Measurements from ENCODE around the gene NRXN3. TPM values are rescaled to one million over a fixed set of nuclear protein-coding genes. Genes with fewer than 3 reads are reported as not detected.
A peak's percentile ranks its signal among the peaks of the same experiment; 100 is the strongest.

The NRXN3 gene
- polyA plus RNA-seq, 1 experiment, result 7.0 TPM

DNA sequence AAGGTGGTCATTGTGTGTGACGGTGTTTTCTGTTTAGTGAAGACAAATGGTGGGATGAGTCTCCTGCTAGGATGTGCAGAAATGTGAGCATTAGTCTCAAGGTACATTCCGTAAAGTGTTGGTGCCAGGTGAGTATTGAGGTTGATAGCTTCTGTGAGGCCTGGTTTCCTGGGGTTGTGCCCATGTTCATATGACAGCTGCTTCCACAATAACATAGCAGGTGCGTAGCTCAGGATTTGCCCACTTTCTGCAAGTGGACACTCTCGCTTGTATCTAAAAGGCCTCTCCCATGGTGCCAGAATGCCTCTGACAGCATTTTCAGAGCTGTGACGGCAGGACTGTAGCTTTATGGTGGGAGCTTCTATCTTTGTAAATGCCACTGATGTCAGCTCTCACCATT is 1209.1 kb downstream of the NRXN3 start:
- Histone ChIP-seq H3K36me3 (ENCODE audit: control insufficient read depth, insufficient read depth, low read length) (no peaks in the 10 kb centered on the region), H3K4me3 (ENCODE audit: low read depth, low read length) (no peak overlapping the region), H3K27me3 (ENCODE audit: control insufficient read depth, insufficient read depth, low read length) (no peaks in the 10 kb centered on the region)
- no peak for DNase-seq (ENCODE audit: low read depth)
- TF ChIP-seq, protein P1, sequence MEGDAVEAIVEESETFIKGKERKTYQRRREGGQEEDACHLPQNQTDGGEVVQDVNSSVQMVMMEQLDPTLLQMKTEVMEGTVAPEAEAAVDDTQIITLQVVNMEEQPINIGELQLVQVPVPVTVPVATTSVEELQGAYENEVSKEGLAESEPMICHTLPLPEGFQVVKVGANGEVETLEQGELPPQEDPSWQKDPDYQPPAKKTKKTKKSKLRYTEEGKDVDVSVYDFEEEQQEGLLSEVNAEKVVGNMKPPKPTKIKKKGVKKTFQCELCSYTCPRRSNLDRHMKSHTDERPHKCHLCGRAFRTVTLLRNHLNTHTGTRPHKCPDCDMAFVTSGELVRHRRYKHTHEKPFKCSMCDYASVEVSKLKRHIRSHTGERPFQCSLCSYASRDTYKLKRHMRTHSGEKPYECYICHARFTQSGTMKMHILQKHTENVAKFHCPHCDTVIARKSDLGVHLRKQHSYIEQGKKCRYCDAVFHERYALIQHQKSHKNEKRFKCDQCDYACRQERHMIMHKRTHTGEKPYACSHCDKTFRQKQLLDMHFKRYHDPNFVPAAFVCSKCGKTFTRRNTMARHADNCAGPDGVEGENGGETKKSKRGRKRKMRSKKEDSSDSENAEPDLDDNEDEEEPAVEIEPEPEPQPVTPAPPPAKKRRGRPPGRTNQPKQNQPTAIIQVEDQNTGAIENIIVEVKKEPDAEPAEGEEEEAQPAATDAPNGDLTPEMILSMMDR (IDR thresholded peaks at IDR 0.05; ENCODE audit: insufficient read depth, low read depth, low read length), result no peak
- ChIA-PET CTCF (interaction anchor here (0.6 kb wide), 1 partner anchor 15 kb away, joined by 4 read pairs; no protein-coding TSS in a partner anchor), POLR2A (no interaction called here)

DNA sequence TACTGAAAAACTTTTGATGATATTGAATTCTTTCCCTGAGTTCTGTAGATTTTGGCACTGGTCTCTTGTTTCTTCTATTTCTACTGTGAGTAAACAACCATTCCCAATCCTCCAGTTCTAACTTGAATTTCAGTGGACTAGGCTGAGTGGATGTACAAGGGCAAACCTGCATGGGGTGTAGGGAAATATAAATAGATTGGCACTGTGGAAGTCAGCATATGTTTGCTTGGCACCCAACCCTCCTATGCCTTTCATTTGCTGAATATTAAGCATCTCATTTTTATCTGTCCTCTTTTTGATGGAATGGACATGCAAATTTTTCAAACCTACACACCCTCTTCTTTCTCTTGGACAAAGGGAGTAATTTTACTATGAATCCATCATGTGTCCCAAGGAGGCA is 1212.9 kb downstream of the NRXN3 start:
- CTCF ChIA-PET, result no interaction called here
- no peak overlapping the region for H3K4me3 ChIP-seq (ENCODE audit: low read depth, low read length)
- H3K36me3 ChIP-seq (ENCODE audit: control insufficient read depth, insufficient read depth, low read length), result no peaks in the 10 kb centered on the region
- TF ChIP-seq, protein P1 (IDR thresholded peaks at IDR 0.05; ENCODE audit: insufficient read depth, low read depth, low read length), result no peak
- POLR2A ChIA-PET, result no interaction called here
- DNase-seq (ENCODE audit: low read depth), result no peak
- H3K27me3 ChIP-seq (ENCODE audit: control insufficient read depth, insufficient read depth, low read length), result no peaks in the 10 kb centered on the region

DNA sequence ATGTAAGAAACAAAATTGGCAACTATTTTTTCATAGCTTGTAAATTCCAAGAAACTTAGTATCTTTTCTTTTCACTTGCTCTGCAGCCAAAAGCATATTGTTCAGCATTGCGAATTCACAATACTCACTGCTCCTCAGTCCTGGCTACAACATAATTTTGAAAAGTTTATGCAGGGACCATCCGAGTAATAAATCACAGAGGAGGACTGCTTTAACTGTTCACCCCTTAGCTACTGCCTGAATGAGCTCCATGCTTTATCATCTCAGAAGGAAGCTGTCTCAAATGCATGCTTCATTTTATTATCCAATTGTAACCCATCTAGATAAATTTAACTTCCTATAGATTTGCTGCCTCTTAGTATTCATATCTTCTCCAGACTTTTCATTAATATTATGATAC is 1213.3 kb downstream of the NRXN3 start:
- TF ChIP-seq, protein P1 (IDR thresholded peaks at IDR 0.05; ENCODE audit: insufficient read depth, low read depth, low read length), result no peak
- ChIA-PET POLR2A (no interaction called here), CTCF (no interaction called here)

DNA sequence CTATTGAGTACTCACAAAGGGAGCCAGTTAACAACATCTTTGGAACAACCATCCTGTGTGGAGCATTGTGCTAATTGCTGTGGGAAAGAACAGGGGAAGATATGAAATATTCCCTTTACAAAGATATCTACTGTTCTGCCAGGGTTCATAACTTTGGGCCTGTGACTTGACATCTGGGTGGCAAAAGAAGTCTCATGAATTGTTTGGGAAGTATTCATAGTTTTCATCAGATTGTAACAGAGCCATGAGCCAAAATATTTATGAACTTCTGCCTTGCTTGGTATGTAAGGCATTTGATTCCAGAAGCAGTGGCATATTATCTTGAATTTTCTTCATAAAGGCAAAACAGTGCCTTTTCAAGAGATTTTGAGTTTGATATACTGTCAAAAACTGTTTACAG is 1224.9 kb downstream of the NRXN3 start:
- DNase-seq (ENCODE audit: low read depth), result peak; percentile 63
- ChIA-PET POLR2A (no interaction called here), CTCF (no interaction called here)
- Histone ChIP-seq H3K4me3 (ENCODE audit: low read depth, low read length) (no peak overlapping the region), H3K27me3 (ENCODE audit: control insufficient read depth, insufficient read depth, low read length) (no peaks in the 10 kb centered on the region), H3K36me3 (ENCODE audit: control insufficient read depth, insufficient read depth, low read length) (no peaks in the 10 kb centered on the region)
- TF ChIP-seq, protein P1 (IDR thresholded peaks at IDR 0.05; ENCODE audit: insufficient read depth, low read depth, low read length), result no peak

More for the DNA sequence above, 1213.3 kb downstream of the NRXN3 start:
- Histone ChIP-seq H3K27me3 (ENCODE audit: control insufficient read depth, insufficient read depth, low read length) (no peaks in the 10 kb centered on the region), H3K36me3 (ENCODE audit: control insufficient read depth, insufficient read depth, low read length) (no peaks in the 10 kb centered on the region), H3K4me3 (ENCODE audit: low read depth, low read length) (no peak overlapping the region)
- DNase-seq (ENCODE audit: low read depth), result no peak

DNA sequence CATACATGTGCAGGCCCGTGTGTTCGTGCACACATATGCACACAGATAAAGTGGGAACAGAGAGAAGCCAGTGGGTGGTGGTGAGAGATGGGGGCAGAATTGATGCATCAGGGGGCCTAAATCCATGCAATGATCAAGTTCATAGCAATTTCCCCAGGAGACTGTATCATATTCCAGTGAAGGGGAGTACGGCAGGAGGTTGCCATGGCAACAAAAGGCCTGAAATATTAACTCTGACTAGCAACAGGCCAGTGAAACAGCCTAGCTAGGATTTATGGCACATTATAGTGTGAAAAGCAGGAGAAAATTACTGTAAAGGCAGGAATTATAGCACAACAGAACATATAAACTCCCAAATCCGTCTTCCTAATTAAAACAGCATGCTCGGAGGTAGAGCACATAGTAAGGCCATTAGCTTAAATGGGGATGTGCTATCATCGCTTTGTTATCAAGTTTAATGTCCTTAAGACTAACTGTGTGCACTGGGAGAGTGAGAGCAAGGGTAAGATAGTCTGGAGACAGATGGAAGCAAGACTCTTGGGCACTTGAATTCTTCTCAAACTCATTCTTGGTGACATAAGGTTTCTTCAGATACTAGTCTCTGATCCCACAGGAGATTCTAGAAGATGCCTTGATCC is 1234.8 kb downstream of the NRXN3 start:
- ChIA-PET CTCF (no interaction called here), POLR2A (no interaction called here)
- no peak for DNase-seq (ENCODE audit: low read depth)
- Histone ChIP-seq H3K27me3 (ENCODE audit: control insufficient read depth, insufficient read depth, low read length) (no peaks in the 10 kb centered on the region), H3K36me3 (ENCODE audit: control insufficient read depth, insufficient read depth, low read length) (no peaks in the 10 kb centered on the region), H3K4me3 (ENCODE audit: low read depth, low read length) (no peak overlapping the region)
- TF ChIP-seq, protein P1 (IDR thresholded peaks at IDR 0.05; ENCODE audit: insufficient read depth, low read depth, low read length), result no peak

Measured in BJ (cell line).